GM21529 (cell line): ENCODE measurements around the gene ST14.
"Not testable (repeated sequence)": the region's sequence is repeated elsewhere in the genome, so short reads cannot be mapped to it uniquely, and the experiment has no call there.

Source experiments
- ATAC-seq: cut with Tn5 transposase; IDR thresholded peaks from one replicate; pipeline ENCODE4 v1.9.1; 2021; ENCODE audit not compliant: unreplicated experiment

ST14 gene

DNA sequence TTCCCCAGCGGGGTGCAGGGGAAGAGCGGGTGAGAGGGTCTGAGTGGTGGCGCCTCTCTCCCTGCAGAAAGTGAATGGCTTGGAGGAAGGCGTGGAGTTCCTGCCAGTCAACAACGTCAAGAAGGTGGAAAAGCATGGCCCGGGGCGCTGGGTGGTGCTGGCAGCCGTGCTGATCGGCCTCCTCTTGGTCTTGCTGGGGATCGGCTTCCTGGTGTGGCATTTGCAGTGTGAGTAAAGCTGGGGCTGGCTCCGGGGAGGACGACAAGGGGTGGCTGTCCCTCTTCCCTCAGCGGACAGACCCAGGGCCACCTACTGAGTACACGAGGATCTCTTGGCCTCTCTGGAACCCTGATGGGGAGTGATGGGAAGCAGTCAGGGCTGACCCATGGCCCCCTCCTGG lies 28.5 kb downstream of the ST14 start:
- ATAC-seq, result no peak

DNA sequence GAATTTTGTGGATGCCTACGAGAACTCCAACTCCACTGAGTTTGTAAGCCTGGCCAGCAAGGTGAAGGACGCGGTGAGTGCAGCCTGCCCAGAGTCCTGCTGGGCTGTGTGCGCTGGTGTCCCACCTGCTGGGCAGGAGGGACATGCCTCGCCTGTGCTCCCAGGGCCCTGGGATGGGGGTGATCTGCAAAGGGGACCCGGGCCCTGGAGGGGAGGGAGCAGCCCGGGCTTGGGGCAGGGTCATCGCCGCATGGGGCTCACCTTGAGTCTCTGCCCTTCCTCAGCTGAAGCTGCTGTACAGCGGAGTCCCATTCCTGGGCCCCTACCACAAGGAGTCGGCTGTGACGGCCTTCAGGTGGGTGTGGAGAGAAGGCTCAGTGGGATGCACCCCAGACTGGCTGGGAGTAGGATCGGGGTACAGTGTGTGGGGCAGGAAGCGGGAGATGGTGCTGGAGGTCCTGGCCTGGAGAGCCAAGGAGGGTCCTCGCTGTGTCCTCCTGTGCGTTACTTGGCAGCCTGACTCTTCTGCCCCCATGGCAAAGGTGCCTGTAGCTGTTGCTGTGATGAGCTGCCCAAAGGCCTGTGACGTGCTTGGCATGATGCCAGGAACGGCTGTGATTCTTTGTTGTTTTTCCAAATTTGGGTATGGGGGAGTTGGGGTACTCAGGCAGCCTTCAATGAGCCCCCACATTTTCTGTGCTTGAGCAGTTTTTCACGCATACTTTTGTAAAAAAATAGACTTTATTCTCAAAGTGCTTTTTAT lies 29.2 kb downstream of the ST14 start:
- no peak for ATAC-seq

DNA sequence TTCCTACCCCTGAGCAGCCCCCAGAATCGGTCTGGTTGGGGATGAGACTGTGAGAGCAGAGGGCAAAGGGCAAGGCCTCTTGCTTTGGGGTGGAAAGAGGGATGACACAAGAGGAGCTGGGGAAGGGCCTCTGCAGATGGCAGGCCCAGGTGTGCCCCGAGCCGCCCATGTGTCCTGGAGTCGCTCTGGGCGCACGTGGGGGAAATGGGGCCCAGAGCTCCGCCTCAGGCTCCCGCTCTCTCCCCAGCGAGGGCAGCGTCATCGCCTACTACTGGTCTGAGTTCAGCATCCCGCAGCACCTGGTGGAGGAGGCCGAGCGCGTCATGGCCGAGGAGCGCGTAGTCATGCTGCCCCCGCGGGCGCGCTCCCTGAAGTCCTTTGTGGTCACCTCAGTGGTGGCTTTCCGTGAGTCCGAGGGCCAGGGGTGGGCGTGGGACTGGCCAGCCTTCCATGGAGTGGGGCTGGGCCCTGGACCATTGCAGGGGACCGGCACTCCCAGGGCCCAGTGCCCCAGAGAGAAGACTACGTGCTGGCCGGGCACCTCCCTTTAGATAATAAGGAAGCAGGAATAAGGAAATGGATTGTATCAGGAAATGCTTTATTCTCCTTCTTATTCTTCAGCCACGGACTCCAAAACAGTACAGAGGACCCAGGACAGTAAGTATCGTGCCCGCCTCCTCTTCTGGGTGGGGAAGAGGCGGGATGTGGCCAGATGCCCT lies 30.1 kb downstream of the ST14 start:
- no peak for ATAC-seq

DNA sequence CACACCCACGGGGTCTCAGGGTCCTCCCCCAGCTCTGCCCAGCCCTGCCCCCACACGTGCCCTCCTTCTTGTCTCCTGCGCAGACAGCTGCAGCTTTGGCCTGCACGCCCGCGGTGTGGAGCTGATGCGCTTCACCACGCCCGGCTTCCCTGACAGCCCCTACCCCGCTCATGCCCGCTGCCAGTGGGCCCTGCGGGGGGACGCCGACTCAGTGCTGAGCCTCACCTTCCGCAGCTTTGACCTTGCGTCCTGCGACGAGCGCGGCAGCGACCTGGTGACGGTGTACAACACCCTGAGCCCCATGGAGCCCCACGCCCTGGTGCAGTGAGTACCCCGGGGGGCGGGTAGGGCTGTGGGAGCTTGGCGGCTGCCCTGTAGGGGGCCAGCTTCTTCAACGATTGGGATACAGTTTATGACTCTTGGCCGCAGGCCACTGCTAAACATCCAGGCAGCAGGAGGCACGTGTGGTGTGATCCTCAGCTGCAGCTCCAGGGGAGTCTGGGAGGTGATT lies 30.8 kb downstream of the ST14 start:
- no peak for ATAC-seq

DNA sequence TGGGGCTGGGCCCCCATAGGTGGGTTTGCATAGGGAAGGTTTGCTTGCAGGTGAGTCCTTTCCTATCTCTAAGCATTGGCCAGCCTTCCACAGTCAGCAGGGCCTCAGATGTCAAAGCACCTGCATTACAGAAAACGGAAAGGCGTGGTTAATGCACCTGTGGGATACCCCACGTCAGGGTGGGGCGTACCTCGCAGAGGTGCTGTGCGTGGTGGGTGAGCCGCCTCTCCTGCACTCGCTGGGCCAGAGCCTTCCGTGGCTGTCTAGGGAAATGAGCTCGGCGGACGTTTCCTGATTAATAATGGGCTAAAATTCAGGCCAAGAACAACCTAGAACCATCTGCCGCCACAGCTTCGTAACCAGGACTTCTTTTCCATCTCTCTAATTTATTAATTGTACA lies 32.3 kb downstream of the ST14 start:
- ATAC-seq, result no peak

DNA sequence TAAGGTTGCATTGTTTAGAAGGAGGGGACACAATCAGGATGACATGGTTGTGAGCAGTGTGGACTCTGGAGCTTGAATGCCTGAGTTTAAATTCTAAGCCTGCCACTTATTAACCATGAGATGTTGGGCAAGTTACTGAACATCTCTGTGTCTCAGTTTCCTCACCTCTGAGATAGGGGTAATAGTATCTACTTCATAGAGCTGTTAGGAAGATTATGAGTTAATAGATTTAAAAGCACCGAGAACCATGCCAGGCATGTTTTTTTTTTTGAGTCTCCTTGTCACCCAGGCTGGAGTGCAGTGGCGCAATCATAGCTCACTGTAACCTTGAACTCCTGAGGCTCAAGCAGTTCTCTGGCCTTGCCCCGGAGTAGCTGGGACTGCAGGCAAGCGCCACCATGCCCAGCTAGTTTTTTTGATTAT lies 33.3 kb downstream of the ST14 start:
- no peak for ATAC-seq

DNA sequence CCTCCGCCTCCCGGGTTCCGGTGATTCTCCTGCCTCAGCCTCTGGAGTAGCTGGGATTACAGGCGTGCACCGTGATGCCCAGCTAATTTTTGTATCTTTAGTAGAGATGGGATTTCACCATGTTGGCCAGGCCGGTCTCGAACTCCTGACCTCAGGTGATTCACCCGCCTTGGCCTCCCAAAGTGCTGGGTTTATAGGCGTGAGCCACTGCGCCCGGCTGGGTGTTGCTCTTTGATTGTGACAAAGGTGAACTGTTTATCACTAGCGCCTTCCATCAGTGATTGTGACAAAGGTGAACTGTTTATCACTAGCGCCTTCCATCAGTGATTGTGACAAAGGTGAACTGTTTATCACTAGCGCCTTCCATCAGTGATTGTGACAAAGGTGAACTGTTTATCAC lies 34.0 kb downstream of the ST14 start:
- not testable (repeated sequence) for ATAC-seq

DNA sequence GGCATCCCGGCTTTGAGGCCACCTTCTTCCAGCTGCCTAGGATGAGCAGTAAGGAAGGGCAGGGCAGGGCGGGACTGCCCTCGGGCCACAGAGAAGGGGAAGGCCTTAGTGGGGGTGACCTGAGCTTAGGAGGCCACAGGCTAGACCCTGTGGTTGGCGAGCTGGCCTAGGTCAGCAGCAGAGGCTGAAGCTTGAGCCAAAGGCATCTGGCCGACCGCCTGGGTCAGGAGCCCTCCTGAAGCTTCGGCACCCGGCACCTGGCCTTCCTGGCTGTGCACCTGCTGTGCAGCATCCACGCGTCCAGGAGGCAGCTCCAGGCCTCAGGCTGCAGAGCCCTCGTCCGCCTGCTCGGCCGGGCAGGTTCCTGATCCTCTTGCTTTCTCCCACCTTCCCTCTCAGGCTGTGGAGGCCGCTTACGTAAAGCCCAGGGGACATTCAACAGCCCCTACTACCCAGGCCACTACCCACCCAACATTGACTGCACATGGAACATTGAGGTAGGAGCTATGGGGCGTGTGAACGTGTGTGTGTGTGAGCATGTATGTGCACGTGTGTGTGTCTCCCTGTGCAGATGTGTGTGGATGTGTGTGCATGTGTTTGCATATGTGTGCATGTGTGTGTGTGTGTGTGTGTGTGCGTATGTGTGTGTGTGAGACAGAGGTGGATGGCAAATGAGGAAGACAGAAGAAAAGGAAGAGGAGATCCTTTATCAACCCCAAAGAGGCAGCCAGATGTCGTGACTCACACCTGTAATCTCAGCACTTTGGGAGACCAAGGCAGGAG lies 34.9 kb downstream of the ST14 start:
- ATAC-seq, result no peak

DNA sequence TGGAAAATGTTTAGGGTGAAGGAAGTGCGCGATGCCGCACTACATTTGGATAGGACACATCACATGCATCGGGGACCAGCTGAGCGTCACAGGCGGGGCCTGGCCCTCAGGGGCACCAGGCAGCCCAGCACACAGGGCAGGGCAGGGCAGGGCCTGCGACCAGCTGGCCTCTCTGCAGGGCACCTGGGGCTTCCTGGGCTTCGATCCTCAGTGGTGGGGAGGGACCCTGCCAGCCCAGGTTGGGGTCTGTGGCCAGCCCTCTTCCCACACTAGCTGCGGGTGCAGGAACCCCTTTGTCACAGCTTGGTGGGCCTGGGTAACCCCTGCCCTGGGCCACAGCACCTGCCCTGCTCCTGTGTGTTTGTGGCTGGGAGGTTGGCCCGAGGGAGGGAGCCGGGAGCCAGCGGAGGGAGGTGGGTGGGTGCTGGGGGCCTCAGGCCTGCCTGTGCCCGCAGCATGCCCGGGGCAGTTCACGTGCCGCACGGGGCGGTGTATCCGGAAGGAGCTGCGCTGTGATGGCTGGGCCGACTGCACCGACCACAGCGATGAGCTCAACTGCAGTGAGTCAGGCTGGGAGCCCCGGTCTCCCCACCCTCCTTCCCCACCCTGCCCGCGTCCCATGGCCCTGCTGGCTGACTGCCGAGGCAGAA lies 37.9 kb downstream of the ST14 start:
- ATAC-seq, result no peak

DNA sequence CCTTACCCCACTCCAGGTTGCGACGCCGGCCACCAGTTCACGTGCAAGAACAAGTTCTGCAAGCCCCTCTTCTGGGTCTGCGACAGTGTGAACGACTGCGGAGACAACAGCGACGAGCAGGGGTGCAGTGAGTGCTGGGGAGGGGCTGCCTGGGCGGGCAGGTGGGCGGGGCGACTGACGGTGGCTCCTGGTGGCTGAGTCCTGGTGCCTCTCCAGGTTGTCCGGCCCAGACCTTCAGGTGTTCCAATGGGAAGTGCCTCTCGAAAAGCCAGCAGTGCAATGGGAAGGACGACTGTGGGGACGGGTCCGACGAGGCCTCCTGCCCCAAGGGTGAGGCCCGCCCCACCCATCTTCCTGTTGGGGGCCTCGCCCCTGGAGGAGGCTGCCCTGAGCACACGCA lies 38.7 kb downstream of the ST14 start:
- no peak for ATAC-seq

DNA sequence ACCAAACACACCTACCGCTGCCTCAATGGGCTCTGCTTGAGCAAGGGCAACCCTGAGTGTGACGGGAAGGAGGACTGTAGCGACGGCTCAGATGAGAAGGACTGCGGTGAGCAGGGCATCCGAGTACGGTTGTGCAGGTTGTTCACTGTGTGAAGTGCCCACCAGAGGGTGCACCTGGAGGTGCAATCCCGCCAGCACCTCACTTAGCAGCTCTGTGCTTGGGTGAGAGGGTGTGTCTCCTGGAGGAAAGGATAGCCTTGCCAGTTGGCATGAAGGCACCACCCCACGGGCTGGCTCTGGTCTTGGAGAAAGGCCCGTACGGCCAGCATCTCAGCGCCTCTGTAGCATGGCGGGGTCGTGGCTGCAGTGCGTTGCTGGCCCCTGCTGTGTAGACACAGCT lies 39.4 kb downstream of the ST14 start:
- ATAC-seq, result no peak

DNA sequence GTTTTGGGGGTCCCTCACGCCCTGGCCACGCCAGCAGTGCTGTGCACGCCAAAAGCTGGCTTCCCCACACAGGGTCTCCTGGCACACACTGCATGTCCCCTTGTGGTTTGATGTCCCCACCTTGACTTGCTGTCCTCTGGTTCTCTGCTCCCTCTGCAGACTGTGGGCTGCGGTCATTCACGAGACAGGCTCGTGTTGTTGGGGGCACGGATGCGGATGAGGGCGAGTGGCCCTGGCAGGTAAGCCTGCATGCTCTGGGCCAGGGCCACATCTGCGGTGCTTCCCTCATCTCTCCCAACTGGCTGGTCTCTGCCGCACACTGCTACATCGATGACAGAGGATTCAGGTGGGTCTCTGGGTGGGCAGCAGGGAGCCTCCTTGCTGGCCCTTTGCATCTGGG lies 40.2 kb downstream of the ST14 start:
- ATAC-seq, result no peak

DNA sequence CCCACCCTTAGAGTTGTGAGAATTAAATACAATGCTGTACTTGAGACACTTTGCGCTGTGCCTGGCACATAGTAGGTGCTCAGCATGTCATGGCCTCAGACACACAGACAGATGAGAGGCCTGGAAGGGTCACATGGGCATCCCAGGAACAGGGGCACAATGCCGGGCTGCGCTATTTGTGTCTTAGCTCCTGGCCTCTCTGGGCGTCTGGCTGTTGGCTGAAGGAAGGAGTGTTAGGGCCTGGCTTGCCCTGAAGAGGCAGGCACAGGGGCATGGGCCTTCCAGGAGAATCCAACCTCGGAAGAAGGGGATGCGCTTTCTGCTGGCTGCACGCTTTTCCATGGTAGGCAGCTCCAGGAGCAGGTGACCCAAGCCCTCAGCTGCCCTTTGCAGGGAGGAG lies 41.4 kb downstream of the ST14 start:
- ATAC-seq, result no peak

DNA sequence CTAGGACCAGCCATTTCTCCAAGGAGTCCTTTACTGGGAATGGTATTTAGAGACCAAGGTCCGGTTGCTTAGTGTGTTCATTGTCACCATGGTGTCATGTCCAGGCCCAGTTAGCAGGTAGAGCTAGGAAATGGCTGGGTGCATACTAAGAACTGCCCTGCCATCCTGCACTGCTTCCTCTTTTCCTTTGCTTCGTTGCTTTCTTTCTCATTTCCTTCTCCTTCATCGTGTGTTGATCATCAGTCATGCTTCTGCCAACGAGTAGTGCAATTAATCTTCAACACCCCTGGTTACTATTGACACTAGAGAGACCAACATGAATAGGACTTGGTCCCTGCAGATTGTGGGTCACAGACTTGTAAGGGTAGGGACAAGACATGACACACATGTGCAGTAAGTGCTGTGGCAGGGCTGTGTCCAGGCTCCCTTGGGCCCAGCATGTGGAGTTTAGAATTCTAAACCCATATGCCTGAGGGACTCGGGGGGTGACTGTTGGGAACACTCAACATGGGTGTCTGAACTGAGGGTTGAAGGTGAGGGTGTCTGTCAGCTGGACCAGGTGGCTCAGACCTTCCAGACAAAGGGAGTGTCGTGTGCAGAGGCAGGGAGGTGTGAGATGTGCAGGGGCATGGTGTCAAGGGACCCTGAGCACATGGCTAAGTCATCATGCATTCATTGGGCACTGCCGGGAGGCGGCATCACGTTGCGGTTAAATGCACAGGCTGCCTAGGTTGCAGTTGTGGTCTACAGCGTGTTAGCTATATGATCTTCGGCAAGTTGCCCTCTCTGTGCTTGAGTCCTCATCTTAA lies 42.6 kb downstream of the ST14 start:
- no peak for ATAC-seq

DNA sequence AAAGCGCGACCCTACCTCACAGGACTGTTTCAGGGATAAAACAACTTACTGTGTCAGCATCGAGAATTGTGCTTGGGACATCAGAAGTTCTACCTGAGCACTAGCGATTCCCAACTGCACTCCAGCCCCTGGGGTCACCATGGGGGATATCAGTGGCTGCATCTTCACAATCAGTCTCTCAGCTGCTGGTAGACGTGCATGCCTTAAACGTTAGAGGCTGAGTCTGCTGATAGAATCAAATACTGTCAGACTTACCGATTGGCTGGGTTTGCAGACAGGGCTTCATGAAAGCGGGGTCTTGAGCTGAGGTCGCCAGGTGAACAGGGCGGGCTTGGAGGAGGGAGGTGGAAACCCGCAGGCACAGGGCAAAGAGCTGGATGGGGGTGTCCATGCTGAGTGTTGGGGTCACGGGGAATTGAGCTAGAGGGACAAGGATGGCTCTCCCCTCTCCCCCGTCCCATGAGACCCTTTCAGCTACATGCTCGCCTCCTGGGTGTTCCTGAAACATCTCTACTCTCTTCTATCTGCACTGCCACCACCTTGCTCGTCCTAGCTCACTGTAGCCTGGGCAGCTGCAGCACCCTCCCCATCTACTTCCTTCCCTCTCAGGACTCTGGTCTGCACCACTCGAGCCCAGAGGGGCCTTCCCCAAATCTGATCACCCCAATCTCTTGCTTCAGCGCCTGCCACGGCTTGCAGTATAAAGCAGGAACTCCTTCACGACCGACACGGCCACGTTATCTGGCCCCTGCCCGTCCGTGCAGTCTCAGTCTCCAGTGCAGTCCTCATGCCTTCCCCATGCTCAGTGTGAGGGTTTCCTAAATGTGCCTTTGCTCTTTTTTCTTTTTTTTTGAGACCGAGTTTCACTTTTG lies 43.5 kb downstream of the ST14 start:
- ATAC-seq, result no peak

DNA sequence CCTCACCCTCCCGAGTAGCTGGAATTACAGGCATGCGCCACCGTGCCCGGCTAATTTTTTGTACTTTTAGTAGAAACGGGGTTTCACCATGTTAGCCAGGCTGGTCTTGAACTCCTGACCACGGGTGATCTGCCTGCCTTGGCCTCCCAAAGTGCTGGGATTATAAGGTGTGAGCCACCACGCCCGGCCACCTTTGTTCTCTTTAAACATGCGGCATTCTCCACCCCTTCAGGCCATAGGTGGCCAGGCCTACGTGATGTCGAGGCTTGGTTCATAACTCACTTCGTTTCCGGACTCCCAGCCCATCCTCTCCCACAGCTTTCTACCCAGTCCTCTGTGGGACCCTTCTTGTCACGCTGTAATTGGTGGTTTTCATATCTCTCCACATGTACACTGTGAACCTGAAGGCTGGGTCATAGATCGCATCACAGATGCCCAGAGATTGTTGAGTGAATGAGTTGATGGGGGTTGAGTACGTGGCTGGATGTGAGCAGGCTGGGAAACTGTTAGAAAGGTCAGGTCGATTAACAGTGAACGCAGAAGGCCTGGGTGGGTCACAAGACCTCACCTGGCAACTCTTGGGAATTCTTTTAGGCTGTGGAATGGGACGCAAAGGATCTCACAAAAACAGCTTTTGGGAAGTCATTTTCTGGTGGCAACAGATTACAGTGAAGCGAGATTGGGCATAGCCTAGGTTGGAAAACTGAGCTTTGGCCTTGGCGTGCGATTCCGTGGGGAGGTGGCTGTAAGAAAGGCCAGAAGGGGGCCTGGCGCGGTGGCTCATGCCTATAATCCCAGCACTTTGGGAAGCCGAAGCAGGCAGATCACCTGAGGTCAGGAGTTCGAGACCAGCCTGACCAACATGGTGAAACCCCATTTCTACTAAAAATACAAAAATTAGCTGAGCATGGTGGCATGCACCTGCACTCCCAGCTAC lies 44.5 kb downstream of the ST14 start:
- no peak for ATAC-seq

DNA sequence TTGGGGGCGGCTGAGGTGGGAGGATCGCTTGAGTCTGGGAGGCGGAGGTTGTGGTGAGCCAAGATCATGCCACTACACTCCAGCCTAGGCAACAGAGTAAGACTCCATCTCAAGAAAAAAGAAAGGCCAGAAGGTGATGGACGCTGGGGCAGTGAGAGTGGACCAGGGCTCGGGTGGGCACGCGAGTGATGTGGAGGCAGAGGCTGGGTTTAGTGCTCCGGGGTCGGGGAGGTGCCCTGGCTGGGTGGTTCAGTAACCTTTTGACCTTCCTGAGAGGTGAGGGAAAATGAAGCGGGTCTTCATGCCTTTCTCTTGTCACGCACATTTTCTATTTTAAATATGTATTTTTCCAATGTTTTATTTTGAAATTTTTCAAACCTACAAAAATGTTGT lies 45.1 kb downstream of the ST14 start:
- no peak for ATAC-seq

DNA sequence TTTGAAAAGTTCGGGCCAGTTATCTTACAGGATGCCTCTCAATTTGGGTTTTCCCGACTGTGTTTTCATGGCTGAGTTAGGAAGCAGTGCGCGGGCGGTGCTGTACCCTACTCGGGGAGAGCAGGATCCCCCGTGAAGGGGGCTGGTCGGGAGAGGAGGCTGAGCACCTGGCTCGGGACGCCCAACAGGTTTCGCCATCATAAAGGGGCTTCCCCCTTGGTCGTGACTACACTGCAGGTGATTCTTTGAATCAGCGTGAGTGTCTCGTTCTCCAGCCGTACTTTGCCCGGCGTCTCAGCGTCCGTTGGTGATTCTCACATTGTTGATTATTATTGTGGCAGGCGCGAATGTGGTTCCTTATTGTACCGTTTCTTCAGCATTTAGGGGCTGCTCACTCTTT lies 46.6 kb downstream of the ST14 start:
- no peak for ATAC-seq
